ENCODE results near the gene ZNF608.

DNA sequence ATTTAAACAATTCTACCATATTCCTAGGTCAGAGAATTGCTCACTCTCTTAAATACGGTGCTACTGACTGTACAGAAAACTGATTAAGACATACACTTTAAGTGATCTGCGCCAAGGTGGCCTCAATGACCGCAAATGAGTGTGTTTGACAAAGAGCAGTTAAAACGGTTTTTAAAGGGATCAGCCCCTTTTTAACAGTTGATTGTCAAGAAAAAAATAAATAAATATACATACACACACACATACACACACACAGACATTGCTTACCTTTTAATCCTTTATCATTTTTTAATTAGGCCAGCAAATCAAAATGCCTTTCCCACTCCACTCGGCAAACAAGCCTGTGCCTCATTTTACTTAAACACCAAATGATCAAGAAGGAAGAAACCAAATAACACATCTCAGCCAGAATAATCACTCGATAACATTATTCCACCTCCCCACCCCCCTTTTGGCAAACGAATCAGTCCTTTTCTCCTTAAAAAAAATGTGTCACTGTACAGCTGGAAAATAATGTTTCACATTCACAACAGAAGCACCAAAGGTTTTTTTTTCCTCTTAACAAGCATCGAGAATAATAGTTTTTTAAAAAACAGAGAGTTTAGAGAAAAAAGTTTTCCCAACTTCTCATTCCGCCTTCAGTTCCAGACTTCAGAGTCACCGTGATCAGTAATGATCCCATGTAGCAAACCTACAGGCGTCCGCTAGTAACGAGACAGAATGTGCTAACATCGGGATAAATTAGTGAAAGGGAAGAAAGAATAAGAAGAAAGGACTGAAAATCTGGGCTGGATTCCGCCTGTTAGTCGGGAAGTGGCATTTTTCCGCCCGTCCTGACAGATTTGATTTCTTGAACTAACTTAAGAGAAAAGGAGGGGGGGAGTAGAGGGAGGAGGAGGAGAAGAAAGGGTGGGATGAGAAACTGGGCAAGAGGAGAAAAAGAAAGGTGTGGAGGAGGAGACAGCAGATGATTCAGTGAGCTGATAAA is at the start of gene ZNF608:
- TF ChIP-seq, protein P1, sequence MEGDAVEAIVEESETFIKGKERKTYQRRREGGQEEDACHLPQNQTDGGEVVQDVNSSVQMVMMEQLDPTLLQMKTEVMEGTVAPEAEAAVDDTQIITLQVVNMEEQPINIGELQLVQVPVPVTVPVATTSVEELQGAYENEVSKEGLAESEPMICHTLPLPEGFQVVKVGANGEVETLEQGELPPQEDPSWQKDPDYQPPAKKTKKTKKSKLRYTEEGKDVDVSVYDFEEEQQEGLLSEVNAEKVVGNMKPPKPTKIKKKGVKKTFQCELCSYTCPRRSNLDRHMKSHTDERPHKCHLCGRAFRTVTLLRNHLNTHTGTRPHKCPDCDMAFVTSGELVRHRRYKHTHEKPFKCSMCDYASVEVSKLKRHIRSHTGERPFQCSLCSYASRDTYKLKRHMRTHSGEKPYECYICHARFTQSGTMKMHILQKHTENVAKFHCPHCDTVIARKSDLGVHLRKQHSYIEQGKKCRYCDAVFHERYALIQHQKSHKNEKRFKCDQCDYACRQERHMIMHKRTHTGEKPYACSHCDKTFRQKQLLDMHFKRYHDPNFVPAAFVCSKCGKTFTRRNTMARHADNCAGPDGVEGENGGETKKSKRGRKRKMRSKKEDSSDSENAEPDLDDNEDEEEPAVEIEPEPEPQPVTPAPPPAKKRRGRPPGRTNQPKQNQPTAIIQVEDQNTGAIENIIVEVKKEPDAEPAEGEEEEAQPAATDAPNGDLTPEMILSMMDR (conservative IDR thresholded peaks at IDR 0.05; ENCODE audit: low read depth, low read length), result no peak
- TF ChIP-seq EZH2 (IDR thresholded peaks at IDR 0.05; ENCODE audit: borderline replicate concordance, low read depth, low read length, poor library complexity, severe bottlenecking), result no peak

Data from A673 (cell line).